ENCODE measurements around the gene COMMD3. TPM values are rescaled to one million over a fixed set of nuclear protein-coding genes. Genes with fewer than 3 reads are reported as not detected.
A peak's percentile ranks its signal among the peaks of the same experiment; 100 is the strongest.

COMMD3 gene
- polyA plus RNA-seq, 3 donors: 44.9 to 140 (median 138) TPM

DNA sequence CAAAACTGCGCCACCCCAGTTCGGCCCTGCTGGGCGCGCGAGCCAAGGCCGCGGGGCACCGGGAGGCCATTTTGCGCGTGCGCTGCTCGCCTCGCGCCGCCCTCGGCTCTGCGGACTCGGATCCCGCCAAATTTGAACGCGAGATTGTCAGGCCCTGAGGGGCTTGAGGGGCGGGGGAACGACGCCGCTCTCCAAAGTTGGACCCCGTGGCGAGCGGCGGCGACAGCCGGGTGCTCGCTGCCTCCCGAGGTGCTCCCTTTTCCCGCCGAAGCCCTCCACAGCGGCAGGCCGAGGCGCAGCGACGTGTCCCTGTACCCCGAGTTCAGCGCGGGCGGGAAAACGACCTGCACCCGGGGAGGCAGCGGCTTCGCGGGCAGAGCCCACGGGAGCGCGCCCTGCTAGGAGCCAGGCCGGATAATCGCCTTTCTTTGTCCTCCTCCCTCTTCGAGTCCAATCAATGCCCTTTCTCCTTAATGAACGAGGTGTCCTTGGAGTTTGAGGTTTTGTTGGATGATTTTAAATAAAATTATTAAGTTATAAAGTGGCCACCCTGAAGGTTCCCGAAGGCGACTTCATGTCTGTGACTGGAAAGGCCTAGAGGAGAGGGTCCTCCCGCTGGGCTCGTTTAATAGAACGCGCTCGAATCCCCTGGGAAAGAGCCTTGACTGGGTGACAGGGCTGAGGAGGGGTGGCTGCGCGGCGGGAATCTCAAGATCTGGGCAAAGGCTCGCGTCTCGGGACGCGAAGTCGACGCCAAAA lies 18.4 kb downstream of the COMMD3 start:
- intact Hi-C loops (cut with micrococcal nuclease): no loop called here
- Mint-ChIP-seq H3K9me3 (peaks cover 0 to 37% (median 27%) of the 10 kb centered on the region in 7 donors), H3K36me3 (peaks cover 10% of the 10 kb centered on the region in 2 donors), H3K27ac (peak overlapping the region in 5 of 7 donors; percentile 53 to 92 (median 66)), H3K4me1 (peaks cover 38% of the 10 kb centered on the region), H3K27me3 (ENCODE audit: low read depth in 3 of 3) (peaks cover 63 to 69% (median 68%) of the 10 kb centered on the region in 3 donors), H3K4me3 (peak overlapping the region; percentile 80 to 94)
- no peak for TF ChIP-seq CTCF (IDR thresholded peaks at IDR 0.05)
- DNase-seq: peak in 1 of 3 donors; percentile 46
- Histone ChIP-seq H3K27me3 (ENCODE audit: control insufficient read depth in 2 of 2, insufficient read depth in 2 of 2, low read length in 2 of 2) (peaks cover 49 to 75% of the 10 kb centered on the region in 2 donors), H3K9ac (ENCODE audit: insufficient read depth, low read length, poor library complexity, severe bottlenecking) (peak overlapping the region; percentile 67), H3K79me2 (ENCODE audit: insufficient read depth, low read length) (no peaks in the 10 kb centered on the region), H3K9me3 (replicated peaks in 1 of 2; ENCODE audit: control insufficient read depth in 1 of 2, insufficient read depth in 1 of 2, low read length in 2 of 2) (peaks cover 10 to 27% of the 10 kb centered on the region in 2 donors), H3K36me3 (replicated peaks in 1 of 2; ENCODE audit: control insufficient read depth in 1 of 2, insufficient read depth in 2 of 2, low read length in 2 of 2) (peaks cover 3 to 6% of the 10 kb centered on the region in 2 donors), H2AFZ (ENCODE audit: insufficient read depth, low read depth, low read length, poor library complexity, severe bottlenecking) (peak overlapping the region; percentile 96), H3K27ac (ENCODE audit: low read depth in 1 of 2, low read length in 2 of 2) (no peak overlapping the region), H3K4me2 (replicated peaks; ENCODE audit: extremely low read depth, low read length, poor library complexity, severe bottlenecking) (peak overlapping the region; percentile 67), H4K20me1 (ENCODE audit: insufficient read depth, low read length) (no peaks in the 10 kb centered on the region), H3K4me3 (replicated peaks in 1 of 3; ENCODE audit: low read depth in 2 of 3, low read length in 3 of 3) (peak overlapping the region; percentile 41 to 62 (median 50)), H3K4me1 (ENCODE audit: control insufficient read depth in 1 of 2, insufficient read depth in 2 of 2, low read length in 2 of 2) (peaks cover 42 to 47% of the 10 kb centered on the region in 2 donors)
- 25% methylated on average over 63 of the region's 73 CpGs for WGBS (ENCODE audit: insufficient coverage)

GRCh38 chr10:22335173-22335933 lies 19.2 kb downstream of the COMMD3 start:
- TF ChIP-seq CTCF (IDR thresholded peaks at IDR 0.05): peak; percentile 33
- Histone ChIP-seq H3K27me3 (ENCODE audit: control insufficient read depth in 2 of 2, insufficient read depth in 2 of 2, low read length in 2 of 2) (peaks cover 49 to 79% of the 10 kb centered on the region in 2 donors), H3K36me3 (replicated peaks in 1 of 2; ENCODE audit: control insufficient read depth in 1 of 2, insufficient read depth in 2 of 2, low read length in 2 of 2) (no peaks in the 10 kb centered on the region), H3K4me2 (replicated peaks; ENCODE audit: extremely low read depth, low read length, poor library complexity, severe bottlenecking) (peak overlapping the region; percentile 67), H3K4me3 (replicated peaks in 1 of 3; ENCODE audit: low read depth in 2 of 3, low read length in 3 of 3) (peak overlapping the region; percentile 41 to 62 (median 50)), H3K79me2 (ENCODE audit: insufficient read depth, low read length) (no peaks in the 10 kb centered on the region), H3K27ac (ENCODE audit: low read depth in 1 of 2, low read length in 2 of 2) (no peak overlapping the region), H3K4me1 (ENCODE audit: control insufficient read depth in 1 of 2, insufficient read depth in 2 of 2, low read length in 2 of 2) (peaks cover 46 to 54% of the 10 kb centered on the region in 2 donors), H2AFZ (ENCODE audit: insufficient read depth, low read depth, low read length, poor library complexity, severe bottlenecking) (peak overlapping the region; percentile 96), H4K20me1 (ENCODE audit: insufficient read depth, low read length) (no peaks in the 10 kb centered on the region), H3K9ac (ENCODE audit: insufficient read depth, low read length, poor library complexity, severe bottlenecking) (peak overlapping the region; percentile 67), H3K9me3 (replicated peaks in 1 of 2; ENCODE audit: control insufficient read depth in 1 of 2, insufficient read depth in 1 of 2, low read length in 2 of 2) (peaks cover 10 to 27% of the 10 kb centered on the region in 2 donors)
- DNase-seq: peak; percentile 87 to 91 (median 88)
- H3K27me3 Mint-ChIP-seq (ENCODE audit: low read depth in 3 of 3): peaks cover 64 to 75% (median 71%) of the 10 kb centered on the region in 3 donors
- H3K27ac Mint-ChIP-seq: peak overlapping the region in 6 of 7 donors; percentile 53 to 92 (median 66)
- WGBS (ENCODE audit: insufficient coverage): 1% methylated on average over 68 of the region's 71 CpGs
- intact Hi-C loops (cut with micrococcal nuclease): no loop called here
- H3K4me3 Mint-ChIP-seq: peak overlapping the region; percentile 80 to 94
- H3K4me1 Mint-ChIP-seq: peaks cover 44% of the 10 kb centered on the region
- H3K36me3 Mint-ChIP-seq: peaks cover 6 to 8% of the 10 kb centered on the region in 2 donors
- peaks cover 0 to 37% (median 27%) of the 10 kb centered on the region in 7 donors for H3K9me3 Mint-ChIP-seq
